Natural killer cell (primary cell): Measurements from ENCODE around the gene ZNF664. TPM values are rescaled to one million over a fixed set of nuclear protein-coding genes. Genes with fewer than 3 reads are reported as not detected.

Experiments used
- ATAC-seq, 3 donors: fragments of 150-1000 bp in 2 of 3; fragments of 200-7000 bp in 1 of 3; cut with Tn5 transposase; 1 replicate in 1 of 3; 2 replicates in 2 of 3; pipeline ENCODE4 v1.10.0; 2021; ENCODE audit warnings: mild to moderate bottlenecking in 2 of 3, moderate library complexity in 2 of 3
- DNase-seq, 2 donors: peaks; one replicate each; pipeline versions ENCODE4 v3.0.0 to v3.0.0-alpha.2; 2013 to 2021; ENCODE audit warnings: mixed read lengths in 1 of 2
- H3K27ac ChIP-seq: one replicate; pipeline ENCODE4 v1.5.1; 2013; ENCODE audit warnings: mild to moderate bottlenecking, low read length
- H3K27me3 ChIP-seq: one replicate; pipeline ENCODE4 v1.6.1; 2013; ENCODE audit warnings: low read length; ENCODE audit not compliant: control insufficient read depth, insufficient read depth
- H3K36me3 ChIP-seq: one replicate; pipeline ENCODE4 v1.6.1; 2013; ENCODE audit warnings: low read length; ENCODE audit not compliant: control insufficient read depth, insufficient read depth
- H3K4me1 ChIP-seq: one replicate; pipeline ENCODE4 v1.6.1; 2013; ENCODE audit warnings: low read length; ENCODE audit not compliant: control insufficient read depth, insufficient read depth
- H3K4me3 ChIP-seq: one replicate; pipeline ENCODE4 v1.5.1; 2013; ENCODE audit warnings: low read length
- H3K9me3 ChIP-seq: one replicate; pipeline ENCODE4 v1.6.1; 2013; ENCODE audit warnings: low read length; ENCODE audit not compliant: control insufficient read depth, insufficient read depth
- H3K27ac Mint-ChIP-seq, 2 donors: one replicate each; pipeline ENCODE4 v1.8.0; 2022; ENCODE audit warnings: mild to moderate bottlenecking in 2 of 2, mixed read lengths in 2 of 2, moderate library complexity in 1 of 2
- H3K27me3 Mint-ChIP-seq, 2 donors: one replicate each; pipeline ENCODE4 v1.8.0; 2022; ENCODE audit warnings: low read depth in 2 of 2, mixed read lengths in 2 of 2
- H3K36me3 Mint-ChIP-seq: one replicate; pipeline ENCODE4 v1.8.0; 2022; ENCODE audit warnings: mixed read lengths
- H3K4me1 Mint-ChIP-seq, 2 donors: one replicate each; pipeline ENCODE4 v1.8.0; 2022; ENCODE audit warnings: mixed read lengths in 2 of 2
- H3K4me3 Mint-ChIP-seq: one replicate; pipeline ENCODE4 v1.8.0; 2022; ENCODE audit warnings: mild to moderate bottlenecking, moderate library complexity, mixed read lengths
- H3K9me3 Mint-ChIP-seq, 2 donors: one replicate each; pipeline ENCODE4 v1.8.0; 2022; ENCODE audit warnings: mixed read lengths in 2 of 2
- WGBS: methylation state at CpG from one replicate; pipeline ENCODE4 v1.1.7; 2013; ENCODE audit warnings: missing lambda C conversion rate; ENCODE audit not compliant: insufficient coverage; 5-methylcytosine and 5-hydroxymethylcytosine counted together
- intact Hi-C: fragments of 100-400 bp; cut with micrococcal nuclease; formaldehyde crosslinking; loops from one replicate; pipeline ENCODE4 v1.14.2; 2022
- total RNA-seq, 4 donors: library from RNA; stranded (reverse); fragments of 120-200 nt in 1 of 4; gene quantifications; one replicate each; pipeline versions ENCODE4 v1.2.3 to v1.2.4, GENCODE V29; 2013 to 2022
- TF ChIP-seq, protein P1 (sequence below): fragments of 200-600 bp; IDR thresholded peaks from one replicate; pipeline ENCODE4 v1.8.0; 2022; ENCODE audit warnings: antibody characterized with exemption

Gene ZNF664
- total RNA-seq, 3 donors from 2014 or later (not counting 1 experiment from before 2014, with no cell fraction given), result 36.0 to 47.3 (median 46.9) TPM

GRCh38 chr12:124009781-124010180 is 36.8 kb downstream of the ZNF664 start:
- Histone ChIP-seq H3K27ac (no peak overlapping the region), H3K4me3 (no peak overlapping the region), H3K36me3 (peaks cover 32% of the 10 kb centered on the region), H3K27me3 (no peaks in the 10 kb centered on the region), H3K4me1 (peaks cover 4% of the 10 kb centered on the region), H3K9me3 (no peaks in the 10 kb centered on the region)
- Mint-ChIP-seq H3K27ac (no peak overlapping the region), H3K27me3 (no peaks in the 10 kb centered on the region), H3K36me3 (peaks cover 28% of the 10 kb centered on the region), H3K9me3 (no peaks in the 10 kb centered on the region), H3K4me3 (no peak overlapping the region), H3K4me1 (peaks cover 23 to 30% of the 10 kb centered on the region in 2 donors)
- TF ChIP-seq, protein P1, sequence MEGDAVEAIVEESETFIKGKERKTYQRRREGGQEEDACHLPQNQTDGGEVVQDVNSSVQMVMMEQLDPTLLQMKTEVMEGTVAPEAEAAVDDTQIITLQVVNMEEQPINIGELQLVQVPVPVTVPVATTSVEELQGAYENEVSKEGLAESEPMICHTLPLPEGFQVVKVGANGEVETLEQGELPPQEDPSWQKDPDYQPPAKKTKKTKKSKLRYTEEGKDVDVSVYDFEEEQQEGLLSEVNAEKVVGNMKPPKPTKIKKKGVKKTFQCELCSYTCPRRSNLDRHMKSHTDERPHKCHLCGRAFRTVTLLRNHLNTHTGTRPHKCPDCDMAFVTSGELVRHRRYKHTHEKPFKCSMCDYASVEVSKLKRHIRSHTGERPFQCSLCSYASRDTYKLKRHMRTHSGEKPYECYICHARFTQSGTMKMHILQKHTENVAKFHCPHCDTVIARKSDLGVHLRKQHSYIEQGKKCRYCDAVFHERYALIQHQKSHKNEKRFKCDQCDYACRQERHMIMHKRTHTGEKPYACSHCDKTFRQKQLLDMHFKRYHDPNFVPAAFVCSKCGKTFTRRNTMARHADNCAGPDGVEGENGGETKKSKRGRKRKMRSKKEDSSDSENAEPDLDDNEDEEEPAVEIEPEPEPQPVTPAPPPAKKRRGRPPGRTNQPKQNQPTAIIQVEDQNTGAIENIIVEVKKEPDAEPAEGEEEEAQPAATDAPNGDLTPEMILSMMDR, result no peak
- intact Hi-C loops, result no loop called here
- WGBS, result 88% methylated on average over 6 of the region's 6 CpGs
- ATAC-seq (no peak), DNase-seq (no peak)

GRCh38 chr12:124010687-124011086 is 37.7 kb downstream of the ZNF664 start:
- H3K4me3 Mint-ChIP-seq, result no peak overlapping the region
- H3K27ac Mint-ChIP-seq, result peak overlapping the region in 1 of 2 donors; percentile 27
- WGBS, result 85% methylated on average over 3 of the region's 3 CpGs
- Histone ChIP-seq H3K27ac (no peak overlapping the region), H3K27me3 (no peaks in the 10 kb centered on the region), H3K4me1 (peaks cover 2% of the 10 kb centered on the region), H3K9me3 (no peaks in the 10 kb centered on the region), H3K36me3 (peaks cover 32% of the 10 kb centered on the region), H3K4me3 (no peak overlapping the region)
- ATAC-seq (no peak), DNase-seq (no peak)
- intact Hi-C loops, result no loop called here
- TF ChIP-seq, protein P1, result no peak
- H3K4me1 Mint-ChIP-seq, result peaks cover 23 to 27% of the 10 kb centered on the region in 2 donors
- H3K9me3 Mint-ChIP-seq, result no peaks in the 10 kb centered on the region
- no peaks in the 10 kb centered on the region for H3K27me3 Mint-ChIP-seq
- peaks cover 28% of the 10 kb centered on the region for H3K36me3 Mint-ChIP-seq

DNA sequence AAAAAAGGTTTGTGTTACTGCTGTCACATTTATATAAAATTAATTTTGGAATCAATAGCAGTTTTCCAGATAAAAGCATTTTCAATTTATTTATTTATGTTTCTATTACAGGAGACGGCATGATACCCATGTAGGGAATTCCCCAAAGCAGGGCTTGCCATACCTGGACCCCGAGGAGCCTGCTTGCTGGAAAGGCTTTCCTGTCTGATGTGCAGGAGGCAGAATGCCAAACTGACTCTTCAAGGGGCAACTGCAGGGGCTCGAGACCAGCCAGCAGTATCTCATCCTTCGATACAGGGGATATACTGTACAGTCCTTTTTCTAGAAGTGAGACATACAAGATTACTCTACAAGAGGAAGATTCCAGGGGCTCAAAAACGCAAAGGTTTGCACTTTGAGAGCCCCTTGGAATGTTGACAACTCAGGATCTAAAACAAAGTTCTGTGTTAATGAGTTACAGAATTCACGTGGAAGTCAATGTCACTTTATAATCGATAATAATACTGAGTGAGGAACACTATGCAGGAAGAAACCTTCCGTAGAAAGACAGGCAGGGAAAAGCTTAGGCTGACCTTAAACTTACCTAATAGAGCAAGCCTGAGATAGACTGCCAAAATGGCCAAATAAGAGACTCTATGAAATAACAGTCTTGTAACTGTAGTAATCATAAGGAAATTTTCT is 38.6 kb downstream of the ZNF664 start:
- intact Hi-C loops, result no loop called here
- H3K9me3 Mint-ChIP-seq, result no peaks in the 10 kb centered on the region
- peaks cover 28% of the 10 kb centered on the region for H3K36me3 Mint-ChIP-seq
- no peaks in the 10 kb centered on the region for H3K27me3 Mint-ChIP-seq
- H3K4me3 Mint-ChIP-seq, result no peak overlapping the region
- DNase-seq, result no peak
- Histone ChIP-seq H3K27me3 (no peaks in the 10 kb centered on the region), H3K27ac (no peak overlapping the region), H3K4me1 (no peaks in the 10 kb centered on the region), H3K36me3 (peaks cover 32% of the 10 kb centered on the region), H3K9me3 (no peaks in the 10 kb centered on the region), H3K4me3 (no peak overlapping the region)
- TF ChIP-seq, protein P1, result no peak
- ATAC-seq, result no peak
- peaks cover 14 to 18% of the 10 kb centered on the region in 2 donors for H3K4me1 Mint-ChIP-seq
- 94% methylated on average over 8 of the region's 8 CpGs for WGBS
- H3K27ac Mint-ChIP-seq, result no peak overlapping the region

GRCh38 chr12:124013073-124013472 is 40.1 kb downstream of the ZNF664 start:
- no peaks in the 10 kb centered on the region for H3K9me3 ChIP-seq
- TF ChIP-seq, protein P1, result no peak
- intact Hi-C loops, result no loop called here
- Mint-ChIP-seq H3K4me1 (peaks cover 3 to 8% of the 10 kb centered on the region in 2 donors), H3K36me3 (peaks cover 28% of the 10 kb centered on the region), H3K27ac (no peak overlapping the region), H3K9me3 (no peaks in the 10 kb centered on the region), H3K27me3 (no peaks in the 10 kb centered on the region), H3K4me3 (no peak overlapping the region)
- H3K27me3 ChIP-seq, result no peaks in the 10 kb centered on the region
- H3K36me3 ChIP-seq, result peaks cover 32% of the 10 kb centered on the region
- 90% methylated on average over 7 of the region's 7 CpGs for WGBS
- no peak overlapping the region for H3K27ac ChIP-seq
- ATAC-seq (no peak), DNase-seq (no peak)
- H3K4me1 ChIP-seq, result no peaks in the 10 kb centered on the region
- H3K4me3 ChIP-seq, result no peak overlapping the region
